Ascending aorta (tissue), 2 donors: ENCODE results near the gene ZBTB2. TPM values are rescaled to one million over a fixed set of nuclear protein-coding genes. Genes with fewer than 3 reads are reported as not detected.
"Not testable (repeated sequence)": the region's sequence is repeated elsewhere in the genome, so short reads cannot be mapped to it uniquely, and the experiment has no call there.

Experiments used
- DNase-seq, 2 donors: peaks; one replicate each; pipeline ENCODE4 v3.0.0-alpha.2; 2019; ENCODE audit warnings: low spot score in 2 of 2
- H3K27ac ChIP-seq, 2 donors: fragments of 200-600 bp; sonication (generic); one replicate each; pipeline ENCODE4 v1.5.1; 2016 to 2017; ENCODE audit warnings: mild to moderate bottlenecking in 1 of 2
- H3K27me3 ChIP-seq: fragments of 200-600 bp; sonication (generic); one replicate; pipeline ENCODE4 v1.5.1; 2017
- H3K36me3 ChIP-seq, 2 donors: fragments of 200-600 bp; sonication (generic); one replicate each; pipeline ENCODE4 v1.5.1; 2016
- H3K4me1 ChIP-seq, 2 donors: fragments of 200-600 bp; sonication (generic); one replicate each; pipeline ENCODE4 v1.5.1; 2016 to 2017; ENCODE audit warnings: mild to moderate bottlenecking in 1 of 2
- H3K4me3 ChIP-seq, 2 donors: fragments of 200-600 bp; sonication (generic); one replicate each; pipeline ENCODE4 v1.5.1; 2016 to 2017; ENCODE audit warnings: mild to moderate bottlenecking in 1 of 2
- H3K9me3 ChIP-seq, 2 donors: fragments of 200-600 bp; sonication (generic); one replicate each; pipeline ENCODE4 v1.5.1; 2016
- CTCF ChIP-seq, 3 experiments: fragments of 200-600 bp in 2 of 3; fragments of 450-650 bp in 1 of 3; sonication (generic) in 2 of 3; IDR thresholded peaks; one replicate each; pipeline ENCODE4 v1.5.1; 2016 to 2019; ENCODE audit warnings: antibody characterized with exemption in 3 of 3, mild to moderate bottlenecking in 1 of 3, moderate library complexity in 1 of 3
- intact Hi-C: fragments of 100-400 bp; cut with DNase I; formaldehyde crosslinking; loops from one replicate; pipeline ENCODE4 v1.15.1; 2023
- total RNA-seq: library from RNA; depleted of rRNA; stranded (reverse); fragments of >200 nt; gene quantifications from one replicate; pipeline ENCODE4 v1.1.0, GENCODE V29; 2016

ZBTB2 gene
- total RNA-seq, 1 donor from 2014 or later: 9.9 TPM

GRCh38 chr6:151321438-151321837 lies 69.9 kb downstream of the ZBTB2 start:
- no peak overlapping the region for H3K27ac ChIP-seq
- intact Hi-C loops: no loop called here

GRCh38 chr6:151320140-151320539 lies 71.2 kb downstream of the ZBTB2 start:
- TF ChIP-seq CTCF (IDR thresholded peaks at IDR 0.05): no peak
- Histone ChIP-seq H3K27ac (no peak overlapping the region), H3K4me1 (peaks cover 3 to 11% of the 10 kb centered on the region in 2 donors), H3K27me3 (no peaks in the 10 kb centered on the region), H3K9me3 (no peaks in the 10 kb centered on the region), H3K36me3 (no peaks in the 10 kb centered on the region), H3K4me3 (no peak overlapping the region)
- no peak for DNase-seq
- intact Hi-C loops: no loop called here

More at GRCh38 chr6:151321438-151321837, 69.9 kb downstream of the ZBTB2 start:
- Histone ChIP-seq H3K4me1 (peaks cover 5 to 11% of the 10 kb centered on the region in 2 donors), H3K4me3 (no peak overlapping the region), H3K9me3 (no peaks in the 10 kb centered on the region), H3K27me3 (no peaks in the 10 kb centered on the region), H3K36me3 (no peaks in the 10 kb centered on the region)
- no peak for TF ChIP-seq CTCF (IDR thresholded peaks at IDR 0.05)
- no peak for DNase-seq

GRCh38 chr6:151317995-151318365 lies 73.4 kb downstream of the ZBTB2 start:
- no peak for DNase-seq
- no peaks in the 10 kb centered on the region for H3K36me3 ChIP-seq
- H3K4me1 ChIP-seq: no peaks in the 10 kb centered on the region
- no peak overlapping the region for H3K27ac ChIP-seq
- H3K9me3 ChIP-seq: no peaks in the 10 kb centered on the region
- H3K4me3 ChIP-seq: no peak overlapping the region
- intact Hi-C loops: no loop called here
- no peak for TF ChIP-seq CTCF (IDR thresholded peaks at IDR 0.05)
- no peaks in the 10 kb centered on the region for H3K27me3 ChIP-seq

- intact Hi-C loops: no loop called here
- Histone ChIP-seq H3K27me3 (no peaks in the 10 kb centered on the region), H3K9me3 (no peaks in the 10 kb centered on the region), H3K4me3 (no peak overlapping the region), H3K36me3 (no peaks in the 10 kb centered on the region), H3K4me1 (no peaks in the 10 kb centered on the region), H3K27ac (no peak overlapping the region)
- no peak for TF ChIP-seq CTCF (IDR thresholded peaks at IDR 0.05)
- no peak for DNase-seq
Measured at GRCh38 chr6:151317103-151317994, 74.0 kb downstream of the ZBTB2 start.

GRCh38 chr6:151315661-151316060 lies 75.7 kb downstream of the ZBTB2 start:
- H3K27me3 ChIP-seq, intact Hi-C loops, H3K4me3 ChIP-seq, H3K4me1 ChIP-seq, H3K9me3 ChIP-seq, DNase-seq, H3K27ac ChIP-seq, H3K36me3 ChIP-seq: not testable (repeated sequence)

Other genes starting within 250 kb of the ZBTB2 start
- 53.9 TPM for gene AKAP12, start 151.6 kb downstream of the ZBTB2 start, total RNA-seq
- 3.8 TPM for gene RMND1, start 60.6 kb upstream of the ZBTB2 start, total RNA-seq
- not detected for gene CCDC170, start 102.5 kb upstream of the ZBTB2 start, total RNA-seq